ENCODE measurements around the gene CXCR3.

DNA sequence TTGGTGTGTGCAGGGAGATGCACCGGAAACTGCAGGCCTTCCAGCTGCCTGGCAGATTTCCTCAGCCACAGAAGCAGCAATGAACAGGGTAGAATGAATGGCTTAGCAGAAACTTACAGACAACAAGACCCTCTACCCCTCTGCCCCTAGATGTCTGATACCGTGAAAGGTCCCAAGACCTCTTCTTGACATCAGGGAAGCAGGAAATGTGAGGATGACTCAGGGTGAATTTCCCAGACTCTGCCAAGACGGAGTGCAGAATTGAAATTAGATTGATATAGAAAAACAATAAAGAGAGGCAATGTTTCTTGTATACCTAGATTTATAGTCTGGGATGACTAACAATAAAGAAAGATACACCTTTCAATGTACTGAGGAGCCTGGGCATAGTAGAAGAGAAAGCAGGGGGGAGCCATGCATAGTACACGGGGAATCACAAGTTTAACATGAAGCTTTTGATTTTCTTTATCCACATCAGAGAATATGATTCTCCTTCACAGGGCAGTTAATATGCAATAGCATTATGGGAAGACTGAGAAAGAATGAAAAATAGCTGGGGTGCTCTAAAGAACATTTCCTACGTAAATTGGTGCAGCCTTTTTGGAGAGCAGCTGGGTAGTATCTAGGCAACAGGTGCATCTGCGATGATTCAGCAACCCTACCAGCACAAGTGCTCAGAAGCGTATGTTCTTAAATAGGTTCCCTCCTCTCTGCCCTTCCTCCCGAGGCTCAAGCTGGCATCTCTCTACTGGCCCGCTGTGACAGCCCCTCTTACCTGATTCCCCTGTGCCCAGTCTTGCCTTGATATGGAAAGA, 18.3 kb upstream of the CXCR3 start:
- TF ChIP-seq GATA2 (IDR thresholded peaks at IDR 0.05; ENCODE audit: low read depth, low read length) (no peak), GATA3 (IDR thresholded peaks at IDR 0.05; ENCODE audit: low read depth, low read length) (no peak)

Data from SH-SY5Y (cell line).